HG03097 (cell line): ENCODE data around the gene USP13.
"Not testable (repeated sequence)": the region's sequence is repeated elsewhere in the genome, so short reads cannot be mapped to it uniquely, and the experiment has no call there.

Source experiments
- ATAC-seq: cut with Tn5 transposase; IDR thresholded peaks from one replicate; pipeline ENCODE4 v1.9.1; 2021; ENCODE audit not compliant: unreplicated experiment, low FRiP score

The USP13 gene

GRCh38 chr3:179653096-179653797 lies 407 bp downstream of the USP13 start:
- peak; percentile 57 for ATAC-seq

GRCh38 chr3:179655236-179655635 lies 2.4 kb downstream of the USP13 start:
- no peak for ATAC-seq

- ATAC-seq = no peak
Observed at GRCh38 chr3:179658606-179659005, 5.8 kb downstream of the USP13 start.

GRCh38 chr3:179660872-179661271 lies 8.0 kb downstream of the USP13 start:
- ATAC-seq = no peak

- ATAC-seq = no peak
Observed at GRCh38 chr3:179661777-179662176, 8.9 kb downstream of the USP13 start.

GRCh38 chr3:179663093-179663492 lies 10.3 kb downstream of the USP13 start:
- ATAC-seq = no peak

GRCh38 chr3:179666030-179666429 lies 13.2 kb downstream of the USP13 start:
- ATAC-seq = no peak

GRCh38 chr3:179666436-179667035 lies 13.7 kb downstream of the USP13 start:
- ATAC-seq = no peak

- no peak for ATAC-seq
Observed at GRCh38 chr3:179668429-179668828, 15.6 kb downstream of the USP13 start.

- ATAC-seq = no peak
Observed at GRCh38 chr3:179670311-179670710, 17.5 kb downstream of the USP13 start.

GRCh38 chr3:179671309-179671708 lies 18.5 kb downstream of the USP13 start:
- no peak for ATAC-seq

- ATAC-seq = no peak
Observed at GRCh38 chr3:179671747-179672242, 19.0 kb downstream of the USP13 start.

- ATAC-seq = no peak
Observed at GRCh38 chr3:179672918-179673317, 20.1 kb downstream of the USP13 start.

- ATAC-seq = no peak
Observed at GRCh38 chr3:179673523-179673922, 20.7 kb downstream of the USP13 start.

GRCh38 chr3:179676081-179676480 lies 23.2 kb downstream of the USP13 start:
- no peak for ATAC-seq

- no peak for ATAC-seq
Observed at GRCh38 chr3:179677884-179678283, 25.0 kb downstream of the USP13 start.

GRCh38 chr3:179681492-179682263 lies 28.8 kb downstream of the USP13 start:
- ATAC-seq = no peak

GRCh38 chr3:179682426-179683080 lies 29.7 kb downstream of the USP13 start:
- ATAC-seq = no peak

GRCh38 chr3:179683286-179683685 lies 30.4 kb downstream of the USP13 start:
- not testable (repeated sequence) for ATAC-seq

GRCh38 chr3:179687967-179688535 lies 35.2 kb downstream of the USP13 start:
- no peak for ATAC-seq

GRCh38 chr3:179688850-179689249 lies 36.0 kb downstream of the USP13 start:
- ATAC-seq = no peak
